GM18870 (cell line): ENCODE measurements around the gene TRPM2.
"Not testable (repeated sequence)": the region's sequence is repeated elsewhere in the genome, so short reads cannot be mapped to it uniquely, and the experiment has no call there.

Experiments
- ATAC-seq: cut with Tn5 transposase; IDR thresholded peaks from one replicate; pipeline ENCODE4 v1.9.1; 2021; ENCODE audit warnings: moderate library complexity; ENCODE audit not compliant: unreplicated experiment

The TRPM2 gene

GRCh38 chr21:44477131-44477530 lies 123.7 kb downstream of the TRPM2 start:
- no peak for ATAC-seq

- no peak for ATAC-seq
Observed at GRCh38 chr21:44477712-44478111, 124.3 kb downstream of the TRPM2 start.

- ATAC-seq: no peak
Observed at GRCh38 chr21:44478124-44478800, 124.8 kb downstream of the TRPM2 start.

- ATAC-seq: no peak
Observed at GRCh38 chr21:44478801-44479167, 125.4 kb downstream of the TRPM2 start.

- ATAC-seq: not testable (repeated sequence)
Observed at GRCh38 chr21:44479556-44480199, 126.3 kb downstream of the TRPM2 start.

- no peak for ATAC-seq
Observed at GRCh38 chr21:44480200-44481053, 127.0 kb downstream of the TRPM2 start.

GRCh38 chr21:44482581-44483287 lies 129.3 kb downstream of the TRPM2 start:
- no peak for ATAC-seq

- ATAC-seq: no peak
Observed at GRCh38 chr21:44483288-44484237, 130.1 kb downstream of the TRPM2 start.

- ATAC-seq: no peak
Observed at GRCh38 chr21:44484498-44485253, 131.3 kb downstream of the TRPM2 start.

GRCh38 chr21:44485254-44485793 lies 131.9 kb downstream of the TRPM2 start:
- ATAC-seq: no peak

- ATAC-seq: no peak
Observed at GRCh38 chr21:44485796-44486195, 132.4 kb downstream of the TRPM2 start.

GRCh38 chr21:44486302-44486701 lies 132.9 kb downstream of the TRPM2 start:
- no peak for ATAC-seq

GRCh38 chr21:44487831-44488230 lies 134.4 kb downstream of the TRPM2 start:
- ATAC-seq: no peak

- ATAC-seq: no peak
Observed at GRCh38 chr21:44489962-44490361, 136.5 kb downstream of the TRPM2 start.

GRCh38 chr21:44490405-44490804 lies 137.0 kb downstream of the TRPM2 start:
- no peak for ATAC-seq

- ATAC-seq: no peak
Observed at GRCh38 chr21:44490816-44491215, 137.4 kb downstream of the TRPM2 start.
